Renal cortex interstitium (tissue), 15 donors: ENCODE data around the gene CSPG4. TPM values are rescaled to one million over a fixed set of nuclear protein-coding genes. Genes with fewer than 3 reads are reported as not detected.
A peak's percentile ranks its signal among the peaks of the same experiment; 100 is the strongest.
"Not testable (repeated sequence)": the region's sequence is repeated elsewhere in the genome, so short reads cannot be mapped to it uniquely, and the experiment has no call there.

Experiments used
- DNase-seq, 11 donors: peaks; one replicate each; pipeline ENCODE4 v3.0.0-alpha.2; 2013; ENCODE audit warnings: low read depth in 9 of 11, low spot score in 4 of 11; ENCODE audit errors: extremely low read depth in 1 of 11
- long read RNA-seq, 16 experiments: transcript quantifications; one replicate each; lab custom pipeline, GENCODE V29; 2026
- polyA plus RNA-seq, 3 donors: library from polyadenylated mRNA; unstranded; fragments of 120-200 nt; gene quantifications; one replicate each; pipeline ENCODE4 v1.2.1, GENCODE V29; 2013; ENCODE audit not compliant: insufficient read length in 3 of 3

CSPG4 gene
- 10 to 100 TPM in 1 of 3 donors, 1 to 10 TPM in 2; 7.3 to 11.1 (median 7.5) TPM for polyA plus RNA-seq
- long read RNA-seq, donor 1 = 0 reads
- long read RNA-seq, donor 2 = 0 reads
- long read RNA-seq, donor 3 = 0 reads
- long read RNA-seq, donor 4 = 0 reads
- long read RNA-seq, donor 5 = 0 reads
- long read RNA-seq, donor 6 = 0 reads
- long read RNA-seq, donor 7 = 0 reads
- long read RNA-seq, donor 8 = 0 reads
- long read RNA-seq, donor 9 = 0 reads
- long read RNA-seq, donor 10 = 0 reads
- long read RNA-seq, donor 11, full-length matches to known transcripts = 1 of 1 reads
- long read RNA-seq, donor 11, partial matches to known transcripts = 0 of 1 reads
- long read RNA-seq, donor 11, other reads (novel, unspliced or antisense) = 0 of 1 reads
- long read RNA-seq, donor 12 = 0 reads
- long read RNA-seq, donor 13 = 0 reads
- long read RNA-seq, donor 14 = 0 reads
- long read RNA-seq, donor 15 = 0 reads
- long read RNA-seq, donor 16, full-length matches to known transcripts = 1 of 6 reads
- long read RNA-seq, donor 16, partial matches to known transcripts = 5 of 6 reads
- long read RNA-seq, donor 16, other reads (novel, unspliced or antisense) = 0 of 6 reads

GRCh38 chr15:75712668-75713337 lies at the start of gene CSPG4:
Gene CSPG4 (minus strand): TSS chr15:75712848. CDS start chr15:75712755, 93 bp downstream.
- peak in 1 of 11 donors; percentile 65 for DNase-seq

GRCh38 chr15:75762357-75762718 lies 49.7 kb upstream of the CSPG4 start:
- DNase-seq = not testable (repeated sequence)

GRCh38 chr15:75761446-75762356 lies 49.1 kb upstream of the CSPG4 start:
- DNase-seq = no peak

GRCh38 chr15:75760704-75761435 lies 48.2 kb upstream of the CSPG4 start:
- no peak for DNase-seq

GRCh38 chr15:75760131-75760520 lies 47.5 kb upstream of the CSPG4 start:
- DNase-seq = not testable (repeated sequence)

GRCh38 chr15:75759416-75760130 lies 46.9 kb upstream of the CSPG4 start:
- DNase-seq = no peak

- peak; percentile 64 to 91 (median 82) for DNase-seq
Measured at GRCh38 chr15:75758071-75758872, 45.6 kb upstream of the CSPG4 start.

GRCh38 chr15:75754871-75755270 lies 42.2 kb upstream of the CSPG4 start:
- DNase-seq = not testable (repeated sequence)

GRCh38 chr15:75753145-75753544 lies 40.5 kb upstream of the CSPG4 start:
- DNase-seq = no peak

GRCh38 chr15:75751891-75752290 lies 39.2 kb upstream of the CSPG4 start:
- DNase-seq = no peak

- no peak for DNase-seq
Measured at GRCh38 chr15:75751116-75751875, 38.6 kb upstream of the CSPG4 start.

GRCh38 chr15:75750261-75751050 lies 37.8 kb upstream of the CSPG4 start:
- no peak for DNase-seq

GRCh38 chr15:75749820-75750219 lies 37.2 kb upstream of the CSPG4 start:
- no peak for DNase-seq

GRCh38 chr15:75748882-75749281 lies 36.2 kb upstream of the CSPG4 start:
- DNase-seq = not testable (repeated sequence)

GRCh38 chr15:75747121-75747520 lies 34.5 kb upstream of the CSPG4 start:
- not testable (repeated sequence) for DNase-seq

GRCh38 chr15:75745305-75745704 lies 32.7 kb upstream of the CSPG4 start:
- no peak for DNase-seq
